Measurements from ENCODE around the gene NR0B1. TPM values are rescaled to one million over a fixed set of nuclear protein-coding genes. Genes with fewer than 3 reads are reported as not detected.

NR0B1 gene
- total and polyA plus RNA-seq, 4 donors, result 0.20 TPM; not detected in 3

Other genes with a start within 250 kb of the NR0B1 start
- not detected for gene MAGEB2, start 93.8 kb downstream of the NR0B1 start, total RNA-seq
- not detected for gene MAGEB2, start 93.8 kb downstream of the NR0B1 start, polyA plus RNA-seq
- gene MAGEB3, start 78.7 kb downstream of the NR0B1 start, total RNA-seq, result not detected
- not detected for gene MAGEB3, start 78.7 kb downstream of the NR0B1 start, polyA plus RNA-seq
- not detected for gene MAGEB4, start 67.4 kb downstream of the NR0B1 start, total RNA-seq
- gene MAGEB4, start 67.4 kb downstream of the NR0B1 start, polyA plus RNA-seq, result not detected
- gene MAGEB1, start 62.2 kb downstream of the NR0B1 start, total RNA-seq, result not detected
- not detected for gene MAGEB1, start 62.2 kb downstream of the NR0B1 start, polyA plus RNA-seq

All from aorta (tissue), 4 donors.